Measurements from ENCODE around the gene TMEM190. TPM values are rescaled to one million over a fixed set of nuclear protein-coding genes. Genes with fewer than 3 reads are reported as not detected.
A peak's percentile ranks its signal among the peaks of the same experiment; 100 is the strongest.

The TMEM190 gene
- total RNA-seq, 1 experiment from 2014 or later, result not detected

- Histone ChIP-seq H3K4me1 (peaks cover 31% of the 10 kb centered on the region), H3K36me3 (peaks cover 9% of the 10 kb centered on the region), H3K27ac (no peak overlapping the region), H3K27me3 (no peaks in the 10 kb centered on the region), H3K4me3 (no peak overlapping the region), H3K9me3 (replicated peaks) (no peaks in the 10 kb centered on the region)
- peak; percentile 69 to 82 for DNase-seq
These were observed 30.6 kb upstream of the TMEM190 start for GRCh38 chr19:55345818-55346724.

- peaks cover 9% of the 10 kb centered on the region for H3K36me3 ChIP-seq
- H3K27me3 ChIP-seq, result no peaks in the 10 kb centered on the region
- no peak overlapping the region for H3K4me3 ChIP-seq
- H3K4me1 ChIP-seq, result peaks cover 27% of the 10 kb centered on the region
- no peak overlapping the region for H3K27ac ChIP-seq
- DNase-seq, result no peak
- no peaks in the 10 kb centered on the region for H3K9me3 ChIP-seq (replicated peaks)
These were observed 29.7 kb upstream of the TMEM190 start for GRCh38 chr19:55346725-55347441.

GRCh38 chr19:55347442-55348009, 29.1 kb upstream of the TMEM190 start:
- DNase-seq, result no peak
- Histone ChIP-seq H3K4me3 (no peak overlapping the region), H3K9me3 (replicated peaks) (no peaks in the 10 kb centered on the region), H3K4me1 (peaks cover 27% of the 10 kb centered on the region), H3K36me3 (peaks cover 9% of the 10 kb centered on the region), H3K27me3 (no peaks in the 10 kb centered on the region), H3K27ac (no peak overlapping the region)

- no peaks in the 10 kb centered on the region for H3K27me3 ChIP-seq
- peaks cover 5% of the 10 kb centered on the region for H3K36me3 ChIP-seq
- H3K4me3 ChIP-seq, result no peak overlapping the region
- no peak overlapping the region for H3K27ac ChIP-seq
- DNase-seq, result no peak
- H3K4me1 ChIP-seq, result peaks cover 27% of the 10 kb centered on the region
- H3K9me3 ChIP-seq (replicated peaks), result no peaks in the 10 kb centered on the region
These were observed 28.1 kb upstream of the TMEM190 start for GRCh38 chr19:55348317-55349034.

- no peak for DNase-seq
- H3K4me3 ChIP-seq, result no peak overlapping the region
- H3K9me3 ChIP-seq (replicated peaks), result no peaks in the 10 kb centered on the region
- H3K27me3 ChIP-seq, result no peaks in the 10 kb centered on the region; the same call in 1 of the 2 replicates
- H3K27ac ChIP-seq, result no peak overlapping the region
- H3K4me1 ChIP-seq, result peaks cover 10% of the 10 kb centered on the region
- peaks cover 5% of the 10 kb centered on the region for H3K36me3 ChIP-seq
These were observed 25.9 kb upstream of the TMEM190 start for GRCh38 chr19:55350620-55351315.

- Histone ChIP-seq H3K4me3 (no peak overlapping the region), H3K36me3 (peaks cover 4% of the 10 kb centered on the region), H3K27me3 (no peaks in the 10 kb centered on the region; the same call in 1 of the 2 replicates)
These were observed 24.6 kb upstream of the TMEM190 start for GRCh38 chr19:55352040-55352439.

GRCh38 chr19:55352549-55353145, 24.0 kb upstream of the TMEM190 start:
- peaks cover 7% of the 10 kb centered on the region; the same call in 1 of the 2 replicates for H3K4me1 ChIP-seq
- no peaks in the 10 kb centered on the region; the same call in 1 of the 2 replicates for H3K27me3 ChIP-seq
- H3K36me3 ChIP-seq, result peaks cover 3% of the 10 kb centered on the region
- no peak overlapping the region for H3K27ac ChIP-seq
- DNase-seq, result no peak
- no peaks in the 10 kb centered on the region for H3K9me3 ChIP-seq (replicated peaks)
- no peak overlapping the region for H3K4me3 ChIP-seq

More at GRCh38 chr19:55352040-55352439, 24.6 kb upstream of the TMEM190 start:
- no peak for DNase-seq
- H3K9me3 ChIP-seq (replicated peaks), result no peaks in the 10 kb centered on the region
- no peak overlapping the region for H3K27ac ChIP-seq
- H3K4me1 ChIP-seq, result peaks cover 7% of the 10 kb centered on the region; the same call in 1 of the 2 replicates

GRCh38 chr19:55353356-55353802, 23.2 kb upstream of the TMEM190 start:
- Histone ChIP-seq H3K4me3 (no peak overlapping the region), H3K27ac (no peak overlapping the region), H3K9me3 (replicated peaks) (no peaks in the 10 kb centered on the region), H3K36me3 (peaks cover 3% of the 10 kb centered on the region), H3K27me3 (no peaks in the 10 kb centered on the region; the same call in 1 of the 2 replicates), H3K4me1 (peaks cover 7% of the 10 kb centered on the region; the same call in 1 of the 2 replicates)
- no peak for DNase-seq

GRCh38 chr19:55353803-55354697, 22.6 kb upstream of the TMEM190 start:
- Histone ChIP-seq H3K27me3 (peaks cover 3% of the 10 kb centered on the region; the same call in 1 of the 2 replicates), H3K4me3 (no peak overlapping the region), H3K36me3 (peaks cover 3% of the 10 kb centered on the region), H3K27ac (no peak overlapping the region), H3K9me3 (replicated peaks) (no peaks in the 10 kb centered on the region), H3K4me1 (peaks cover 7% of the 10 kb centered on the region; the same call in 1 of the 2 replicates)
- no peak for DNase-seq

GRCh38 chr19:55354698-55355212, 21.9 kb upstream of the TMEM190 start, which contains the start of gene COX6B2:
Gene COX6B2 (minus strand): TSS chr19:55354719. CDS start chr19:55354521, 198 bp downstream.
- Histone ChIP-seq H3K27ac (no peak within 1 kb of the TSS), H3K36me3 (no peaks in the 10 kb centered on the region), H3K4me3 (no peak within 1 kb of the TSS), H3K9me3 (replicated peaks) (no peaks in the 10 kb centered on the region), H3K4me1 (peaks cover 7% of the 10 kb centered on the region; the same call in 1 of the 2 replicates), H3K27me3 (peaks cover 3% of the 10 kb centered on the region; the same call in 1 of the 2 replicates)
- no peak for DNase-seq

GRCh38 chr19:55355213-55355821, 21.3 kb upstream of the TMEM190 start:
- H3K4me1 ChIP-seq, result peaks cover 7% of the 10 kb centered on the region; the same call in 1 of the 2 replicates
- no peak overlapping the region for H3K4me3 ChIP-seq
- H3K27me3 ChIP-seq, result peaks cover 3% of the 10 kb centered on the region; the same call in 1 of the 2 replicates
- no peaks in the 10 kb centered on the region for H3K9me3 ChIP-seq (replicated peaks)
- peak; percentile 53 to 58 for DNase-seq
- H3K36me3 ChIP-seq, result no peaks in the 10 kb centered on the region
- no peak overlapping the region for H3K27ac ChIP-seq

GRCh38 chr19:55358493-55358892, 18.1 kb upstream of the TMEM190 start:
- Histone ChIP-seq H3K27ac (no peak overlapping the region), H3K9me3 (replicated peaks) (no peaks in the 10 kb centered on the region), H3K4me1 (peaks cover 12% of the 10 kb centered on the region; the same call in 1 of the 2 replicates), H3K4me3 (no peak overlapping the region), H3K36me3 (no peaks in the 10 kb centered on the region), H3K27me3 (peaks cover 3% of the 10 kb centered on the region; the same call in 1 of the 2 replicates)
- DNase-seq, result no peak

All from SJCRH30 (cell line).